GM12874 (cell line): ENCODE measurements around the gene RFPL2.

Experiments used
- CTCF ChIP-seq: IDR thresholded peaks from 2 replicates; pipeline ENCODE4 v1.5.1; 2011; ENCODE audit warnings: low read depth, mild to moderate bottlenecking, control low read depth, low read length, moderate library complexity; ENCODE audit not compliant: insufficient read depth

The RFPL2 gene

GRCh38 chr22:32199341-32199740, 5.5 kb downstream of the RFPL2 start:
- TF ChIP-seq CTCF, result no peak

GRCh38 chr22:32185821-32186220, 19.1 kb downstream of the RFPL2 start:
- no peak for TF ChIP-seq CTCF

GRCh38 chr22:32183625-32184024, 21.2 kb downstream of the RFPL2 start:
- no peak for TF ChIP-seq CTCF

- no peak for TF ChIP-seq CTCF
Observed at GRCh38 chr22:32181043-32181442, 23.8 kb downstream of the RFPL2 start.

- no peak for TF ChIP-seq CTCF
Observed at GRCh38 chr22:32177221-32177765, 27.6 kb downstream of the RFPL2 start.

GRCh38 chr22:32175683-32176644, 28.9 kb downstream of the RFPL2 start:
- TF ChIP-seq CTCF, result no peak

GRCh38 chr22:32175115-32175514, 29.8 kb downstream of the RFPL2 start:
- no peak for TF ChIP-seq CTCF
